Dedifferentiated amniotic fluid mesenchymal stem cell (primary cell): ENCODE measurements around the gene CLPX.
A peak's percentile ranks its signal among the peaks of the same experiment; 100 is the strongest.
"Not testable (repeated sequence)": the region's sequence is repeated elsewhere in the genome, so short reads cannot be mapped to it uniquely, and the experiment has no call there.

Experiments used
- DNase-seq: peaks from one replicate; pipeline ENCODE4 v3.0.0-alpha.2; 2016; ENCODE audit errors: extremely low spot score

CLPX gene

GRCh38 chr15:65172531-65172930 is 12.6 kb downstream of the CLPX start:
- DNase-seq = no peak

- no peak for DNase-seq
Observed at GRCh38 chr15:65171428-65171827, 13.7 kb downstream of the CLPX start.

- DNase-seq = no peak
Observed at GRCh38 chr15:65165875-65166274, 19.3 kb downstream of the CLPX start.

GRCh38 chr15:65164139-65164538 is 21.0 kb downstream of the CLPX start:
- no peak for DNase-seq

GRCh38 chr15:65163041-65163440 is 22.1 kb downstream of the CLPX start:
- DNase-seq = no peak

- no peak for DNase-seq
Observed at GRCh38 chr15:65156692-65157091, 28.4 kb downstream of the CLPX start.

GRCh38 chr15:65154720-65155119 is 30.4 kb downstream of the CLPX start:
- no peak for DNase-seq

GRCh38 chr15:65147902-65148301 is 37.2 kb downstream of the CLPX start:
- DNase-seq = no peak

- no peak for DNase-seq
Observed at GRCh38 chr15:65146438-65146837, 38.7 kb downstream of the CLPX start.

- DNase-seq = not testable (repeated sequence)
Observed at GRCh38 chr15:65138631-65139030, 46.5 kb downstream of the CLPX start.

GRCh38 chr15:65137893-65138292 is 47.2 kb downstream of the CLPX start:
- not testable (repeated sequence) for DNase-seq

GRCh38 chr15:65137089-65137488 is 48.1 kb downstream of the CLPX start:
- DNase-seq = not testable (repeated sequence)

GRCh38 chr15:65134538-65134937 is 50.6 kb downstream of the CLPX start:
- DNase-seq = no peak

- peak; percentile 92 for DNase-seq
Observed at GRCh38 chr15:65133548-65134200, 51.5 kb downstream of the CLPX start, which contains the start of gene PDCD7. TSS of gene PDCD7 (minus strand) at chr15:65133808. CDS start at chr15:65133781, 27 bp downstream.

GRCh38 chr15:65132878-65133547 is 52.1 kb downstream of the CLPX start:
- peak; percentile 36 for DNase-seq

- DNase-seq = no peak
Observed at GRCh38 chr15:65130941-65131340, 54.2 kb downstream of the CLPX start.

- DNase-seq = no peak
Observed at GRCh38 chr15:65115542-65115941, 69.6 kb downstream of the CLPX start.

- no peak for DNase-seq
Observed at GRCh38 chr15:65115086-65115485, 70.1 kb downstream of the CLPX start, which contains the start of gene UBAP1L. TSS of gene UBAP1L (minus strand) at chr15:65115200. CDS start at chr15:65106215, 8,985 bp downstream.

GRCh38 chr15:65110676-65111292 is 74.4 kb downstream of the CLPX start:
- no peak for DNase-seq

- DNase-seq = no peak
Observed at GRCh38 chr15:65106011-65106590, 79.0 kb downstream of the CLPX start.

- DNase-seq = no peak
Observed at GRCh38 chr15:65105038-65105437, 80.1 kb downstream of the CLPX start.

GRCh38 chr15:65102912-65103311 is 82.2 kb downstream of the CLPX start:
- DNase-seq = no peak
